ENCODE measurements around the gene CFAP99. TPM values are rescaled to one million over a fixed set of nuclear protein-coding genes. Genes with fewer than 3 reads are reported as not detected.

CFAP99 gene
- total and polyA plus RNA-seq, 2 donors (not counting 1 experiment from before 2014, with no cell fraction given) = under 0.01 TPM; not detected in 1

GRCh38 chr4:2497324-2497723, 78.6 kb downstream of the CFAP99 start:
- H3K36me3 ChIP-seq (ENCODE audit: control insufficient read depth, insufficient read depth, low read length) = peaks cover 17% of the 10 kb centered on the region
- H3K27me3 ChIP-seq (ENCODE audit: control insufficient read depth, insufficient read depth, low read length) = no peaks in the 10 kb centered on the region
- no peak for DNase-seq (ENCODE audit: low read depth in 2 of 2)
- H2AFZ ChIP-seq (ENCODE audit: low read length) = no peak overlapping the region
- no peak overlapping the region for H3K4me2 ChIP-seq (ENCODE audit: extremely low read depth, insufficient read depth, low read length)
- H3K79me2 ChIP-seq (ENCODE audit: control insufficient read depth, insufficient read depth, low read length) = peaks cover 20% of the 10 kb centered on the region
- no peak overlapping the region for H3K27ac ChIP-seq (ENCODE audit: insufficient read depth, low read length)
- no peak for TF ChIP-seq CTCF (conservative IDR thresholded peaks at IDR 0.05 in 1 of 2, IDR thresholded peaks at IDR 0.05 in 1 of 2; ENCODE audit: low read depth in 1 of 2, low read length in 2 of 2)
- TF ChIP-seq EZH2 (IDR thresholded peaks at IDR 0.05; ENCODE audit: low read length, missing control alignments) = no peak
- H3K4me3 ChIP-seq (replicated peaks in 1 of 4; ENCODE audit: control extremely low read depth in 1 of 4, insufficient read depth in 1 of 4, low read depth in 3 of 4, low read length in 4 of 4) = no peak overlapping the region
- no peak overlapping the region for H3K9ac ChIP-seq (ENCODE audit: insufficient read depth, low read length)
- no peaks in the 10 kb centered on the region for H3K4me1 ChIP-seq (ENCODE audit: control insufficient read depth, extremely low read depth, insufficient read depth, low read length)
- H4K20me1 ChIP-seq (ENCODE audit: control insufficient read depth, extremely low read depth, insufficient read depth, low read length) = no peaks in the 10 kb centered on the region
- no peaks in the 10 kb centered on the region for H3K9me3 ChIP-seq (ENCODE audit: control insufficient read depth, insufficient read depth, low read depth, low read length)

- Histone ChIP-seq H3K9me3 (ENCODE audit: control insufficient read depth, insufficient read depth, low read depth, low read length) (no peaks in the 10 kb centered on the region), H3K36me3 (ENCODE audit: control insufficient read depth, insufficient read depth, low read length) (peaks cover 16% of the 10 kb centered on the region), H2AFZ (ENCODE audit: low read length) (no peak overlapping the region), H3K9ac (ENCODE audit: insufficient read depth, low read length) (no peak overlapping the region), H3K27ac (ENCODE audit: insufficient read depth, low read length) (no peak overlapping the region), H3K4me2 (ENCODE audit: extremely low read depth, insufficient read depth, low read length) (no peak overlapping the region), H3K4me3 (replicated peaks in 1 of 4; ENCODE audit: control extremely low read depth in 1 of 4, insufficient read depth in 1 of 4, low read depth in 3 of 4, low read length in 4 of 4) (no peak overlapping the region), H4K20me1 (ENCODE audit: control insufficient read depth, extremely low read depth, insufficient read depth, low read length) (no peaks in the 10 kb centered on the region), H3K79me2 (ENCODE audit: control insufficient read depth, insufficient read depth, low read length) (peaks cover 14% of the 10 kb centered on the region), H3K4me1 (ENCODE audit: control insufficient read depth, extremely low read depth, insufficient read depth, low read length) (no peaks in the 10 kb centered on the region), H3K27me3 (ENCODE audit: control insufficient read depth, insufficient read depth, low read length) (no peaks in the 10 kb centered on the region)
- TF ChIP-seq EZH2 (IDR thresholded peaks at IDR 0.05; ENCODE audit: low read length, missing control alignments) (no peak), CTCF (conservative IDR thresholded peaks at IDR 0.05 in 1 of 2, IDR thresholded peaks at IDR 0.05 in 1 of 2; ENCODE audit: low read depth in 1 of 2, low read length in 2 of 2) (no peak)
- DNase-seq (ENCODE audit: low read depth in 2 of 2) = no peak
Measured at GRCh38 chr4:2497931-2498330, 79.2 kb downstream of the CFAP99 start.

- Histone ChIP-seq H3K36me3 (ENCODE audit: control insufficient read depth, insufficient read depth, low read length) (peaks cover 13% of the 10 kb centered on the region), H3K4me3 (replicated peaks in 1 of 4; ENCODE audit: control extremely low read depth in 1 of 4, insufficient read depth in 1 of 4, low read depth in 3 of 4, low read length in 4 of 4) (no peak overlapping the region), H3K27ac (ENCODE audit: insufficient read depth, low read length) (no peak overlapping the region), H3K9ac (ENCODE audit: insufficient read depth, low read length) (no peak overlapping the region), H3K79me2 (ENCODE audit: control insufficient read depth, insufficient read depth, low read length) (peaks cover 3% of the 10 kb centered on the region), H3K4me1 (ENCODE audit: control insufficient read depth, extremely low read depth, insufficient read depth, low read length) (no peaks in the 10 kb centered on the region), H3K4me2 (ENCODE audit: extremely low read depth, insufficient read depth, low read length) (no peak overlapping the region), H4K20me1 (ENCODE audit: control insufficient read depth, extremely low read depth, insufficient read depth, low read length) (no peaks in the 10 kb centered on the region), H2AFZ (ENCODE audit: low read length) (no peak overlapping the region), H3K27me3 (ENCODE audit: control insufficient read depth, insufficient read depth, low read length) (no peaks in the 10 kb centered on the region), H3K9me3 (ENCODE audit: control insufficient read depth, insufficient read depth, low read depth, low read length) (no peaks in the 10 kb centered on the region)
- peak in 1 of 2 donors; percentile 19 for DNase-seq (ENCODE audit: low read depth in 2 of 2)
- TF ChIP-seq CTCF (conservative IDR thresholded peaks at IDR 0.05 in 1 of 2, IDR thresholded peaks at IDR 0.05 in 1 of 2; ENCODE audit: low read depth in 1 of 2, low read length in 2 of 2) (no peak), EZH2 (IDR thresholded peaks at IDR 0.05; ENCODE audit: low read length, missing control alignments) (no peak)
Measured at GRCh38 chr4:2500547-2500946, 81.8 kb downstream of the CFAP99 start.

Data from fibroblast of lung (primary cell).